Measurements from ENCODE around the gene ARMS2. TPM values are rescaled to one million over a fixed set of nuclear protein-coding genes. Genes with fewer than 3 reads are reported as not detected.

Gene ARMS2
- polyA plus RNA-seq, 3 donors, result 0.24 to 0.31 TPM; not detected in 1

DNA sequence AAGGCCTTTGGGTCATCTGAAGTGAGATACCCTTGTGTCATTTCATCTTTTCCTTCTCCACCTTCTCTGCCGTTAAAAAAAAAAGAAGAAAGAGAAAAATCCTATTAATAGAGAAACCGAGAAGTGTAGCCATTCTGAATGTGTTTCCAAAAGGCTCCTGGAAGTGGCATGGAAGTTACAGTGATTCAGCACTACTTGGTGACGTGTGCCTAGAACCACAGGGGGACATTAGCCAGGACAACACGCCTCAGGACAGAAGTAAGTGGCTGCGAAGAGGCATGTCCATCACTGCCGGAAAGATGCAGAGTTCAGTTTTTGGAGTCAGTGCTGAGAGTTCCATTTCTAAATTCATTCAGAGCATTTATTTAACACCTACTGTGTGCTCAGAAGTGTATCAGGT is 13.2 kb downstream of the ARMS2 start:
- no peak for DNase-seq (ENCODE audit: extremely low read depth in 1 of 11, low read depth in 9 of 11, low spot score in 4 of 11)

DNA sequence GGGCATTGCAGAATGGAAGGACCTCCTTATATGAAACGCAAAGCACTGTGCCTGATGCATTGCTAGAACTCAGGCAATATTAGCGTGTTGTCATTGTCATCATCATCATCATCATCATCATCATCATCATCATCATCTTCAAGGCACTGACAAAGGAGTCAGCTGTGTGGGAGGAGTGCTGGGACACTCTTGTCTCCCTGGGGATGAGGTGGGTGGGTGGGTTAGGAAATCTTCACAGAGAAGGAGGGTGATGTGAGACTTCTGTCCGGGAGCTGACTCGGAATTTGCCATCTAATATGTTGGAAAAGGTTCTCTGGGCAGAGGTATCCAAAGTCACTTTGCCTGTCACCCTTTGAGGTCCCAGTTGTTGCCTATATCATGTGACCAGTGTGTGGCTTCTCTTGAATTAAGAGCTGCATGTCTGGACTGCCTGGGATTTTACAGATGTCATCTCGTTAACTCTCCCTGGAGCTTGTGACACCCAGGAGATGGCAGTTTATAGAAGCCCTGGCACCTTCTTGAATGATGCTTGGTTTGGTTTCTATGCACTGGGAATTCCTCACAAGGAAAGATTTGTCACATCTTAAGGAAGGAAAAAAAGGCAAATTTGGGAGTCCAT is 14.0 kb downstream of the ARMS2 start:
- no peak for DNase-seq (ENCODE audit: extremely low read depth in 1 of 11, low read depth in 9 of 11, low spot score in 4 of 11)

DNA sequence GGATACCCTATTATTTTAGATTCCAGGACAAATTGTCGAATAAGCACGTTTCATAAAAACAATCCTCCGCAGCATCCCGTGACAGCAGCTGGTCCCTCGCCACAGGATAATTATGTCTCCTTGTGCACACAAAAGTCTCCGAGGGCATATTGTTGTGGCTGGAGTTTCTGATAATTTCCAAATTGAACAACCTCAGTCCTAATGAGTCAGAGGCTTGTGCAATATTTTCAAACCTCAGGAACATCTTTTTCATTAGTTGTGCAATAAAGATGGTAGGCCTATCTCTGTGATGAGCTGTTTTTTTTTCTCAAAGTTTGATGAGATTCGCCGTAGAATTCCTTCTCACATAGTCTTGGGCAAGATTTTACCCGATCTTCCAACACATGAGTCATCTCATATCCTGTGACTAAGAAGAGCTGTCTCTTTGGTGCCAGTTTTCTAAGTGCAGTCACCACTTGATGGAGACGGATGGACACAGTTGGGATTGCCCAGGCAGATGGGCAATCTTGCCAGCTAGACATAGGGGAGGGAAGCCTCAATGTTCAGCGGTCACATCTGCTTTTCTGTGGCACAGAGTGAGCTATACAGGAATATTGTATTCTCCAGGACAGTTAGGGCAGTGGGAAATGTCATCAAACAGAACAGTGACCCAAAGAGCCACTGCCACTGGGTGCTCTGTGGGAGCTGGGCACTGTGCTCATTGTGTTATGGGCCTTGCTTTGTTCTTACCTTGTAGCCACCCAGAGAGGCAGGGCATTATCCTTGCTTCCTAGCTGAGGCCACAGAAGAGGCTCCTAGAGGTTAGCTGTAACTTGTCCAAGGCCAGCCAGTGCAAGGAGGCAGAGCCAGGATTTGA is 14.7 kb downstream of the ARMS2 start:
- DNase-seq (ENCODE audit: extremely low read depth in 1 of 11, low read depth in 9 of 11, low spot score in 4 of 11), result no peak

DNA sequence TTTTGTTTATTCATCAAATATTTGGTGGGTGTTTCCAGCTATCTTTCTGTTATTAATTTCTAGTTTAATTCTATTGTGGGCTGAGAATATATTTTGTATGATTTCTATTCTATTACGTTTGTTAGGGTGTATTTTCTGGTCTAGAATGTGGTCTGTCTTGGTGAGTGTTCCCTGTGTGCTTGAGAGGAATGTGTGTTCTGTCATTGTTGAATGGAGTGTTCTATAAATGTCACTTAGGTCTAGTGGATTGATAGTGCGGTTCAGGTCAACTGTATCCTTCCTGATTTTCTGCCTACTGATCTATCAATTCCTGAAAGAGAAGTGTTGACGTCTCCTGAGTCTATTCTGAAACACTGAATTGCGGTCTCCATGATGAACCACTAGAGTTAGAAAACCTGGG is 15.4 kb downstream of the ARMS2 start:
- DNase-seq (ENCODE audit: extremely low read depth in 1 of 11, low read depth in 9 of 11, low spot score in 4 of 11), result no peak

- DNase-seq (ENCODE audit: extremely low read depth in 1 of 11, low read depth in 9 of 11, low spot score in 4 of 11), result no peak
Measured at GRCh38 chr10:122471531-122472177, 17.2 kb downstream of the ARMS2 start.

- no peak for DNase-seq (ENCODE audit: extremely low read depth in 1 of 11, low read depth in 9 of 11, low spot score in 4 of 11)
Measured at GRCh38 chr10:122473116-122473515, 18.7 kb downstream of the ARMS2 start.

- no peak for DNase-seq (ENCODE audit: extremely low read depth in 1 of 11, low read depth in 9 of 11, low spot score in 4 of 11)
Measured at GRCh38 chr10:122474131-122474818, 19.8 kb downstream of the ARMS2 start.

GRCh38 chr10:122475100-122475499 is 20.6 kb downstream of the ARMS2 start:
- no peak for DNase-seq (ENCODE audit: extremely low read depth in 1 of 11, low read depth in 9 of 11, low spot score in 4 of 11)

- DNase-seq (ENCODE audit: extremely low read depth in 1 of 11, low read depth in 9 of 11, low spot score in 4 of 11), result no peak
Measured at GRCh38 chr10:122475591-122476332, 21.3 kb downstream of the ARMS2 start.

DNA sequence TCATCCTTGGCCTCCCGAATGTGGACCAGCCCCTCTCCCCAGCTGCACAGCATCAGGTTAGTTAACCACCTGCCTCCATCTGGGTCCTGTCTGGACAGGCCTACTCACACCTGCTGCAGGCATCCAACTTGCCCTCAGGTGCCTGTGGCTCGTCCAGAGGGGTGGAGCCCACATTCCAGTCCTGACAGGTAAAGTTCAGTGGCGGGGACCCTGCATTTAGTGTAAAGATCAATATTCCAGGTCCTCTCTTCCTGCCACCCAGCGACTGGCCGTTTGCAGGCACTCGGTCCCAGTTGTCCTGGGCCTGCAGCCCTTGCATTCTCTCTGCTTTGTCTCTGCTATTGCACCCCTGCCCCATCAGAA is 21.9 kb downstream of the ARMS2 start:
- no peak for DNase-seq (ENCODE audit: extremely low read depth in 1 of 11, low read depth in 9 of 11, low spot score in 4 of 11)

DNA sequence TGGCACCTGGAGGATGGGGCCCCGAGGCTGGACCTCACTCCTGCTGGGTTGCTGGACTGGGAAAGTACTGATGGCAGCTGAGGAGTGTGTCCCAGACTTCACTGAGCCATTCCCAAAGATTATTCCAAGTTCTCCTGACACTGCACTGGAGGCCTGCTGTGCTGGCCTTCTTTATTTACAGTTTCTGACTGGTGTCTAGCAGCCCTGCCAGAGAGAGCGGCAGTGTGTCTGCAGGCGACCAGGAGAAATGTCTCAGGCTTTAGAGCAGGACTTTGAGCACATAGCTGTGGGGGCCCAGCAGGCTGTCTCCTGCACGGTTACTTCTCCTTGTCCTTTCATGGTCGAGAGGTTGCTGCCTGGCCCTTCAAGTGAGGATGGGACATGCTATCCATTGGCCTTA is 23.0 kb downstream of the ARMS2 start:
- no peak for DNase-seq (ENCODE audit: extremely low read depth in 1 of 11, low read depth in 9 of 11, low spot score in 4 of 11)

GRCh38 chr10:122478971-122479370 is 24.5 kb downstream of the ARMS2 start:
- no peak for DNase-seq (ENCODE audit: extremely low read depth in 1 of 11, low read depth in 9 of 11, low spot score in 4 of 11)

- DNase-seq (ENCODE audit: extremely low read depth in 1 of 11, low read depth in 9 of 11, low spot score in 4 of 11), result no peak
Measured at GRCh38 chr10:122480146-122480833, 25.8 kb downstream of the ARMS2 start.

GRCh38 chr10:122481296-122482056 is 27.0 kb downstream of the ARMS2 start:
- no peak for DNase-seq (ENCODE audit: extremely low read depth in 1 of 11, low read depth in 9 of 11, low spot score in 4 of 11)

GRCh38 chr10:122484276-122485060 is 30.0 kb downstream of the ARMS2 start:
- no peak for DNase-seq (ENCODE audit: extremely low read depth in 1 of 11, low read depth in 9 of 11, low spot score in 4 of 11)

- no peak for DNase-seq (ENCODE audit: extremely low read depth in 1 of 11, low read depth in 9 of 11, low spot score in 4 of 11)
Measured at GRCh38 chr10:122485670-122486069, 31.2 kb downstream of the ARMS2 start.

All from renal cortex interstitium (tissue), 11 donors.